Right cardiac atrium (tissue), 5 donors: Measurements from ENCODE around the gene FAM222A. TPM values are rescaled to one million over a fixed set of nuclear protein-coding genes. Genes with fewer than 3 reads are reported as not detected.

Source experiments
- ATAC-seq, 2 donors: fragments of 200-7000 bp; cut with Tn5 transposase; one replicate each; pipeline versions ENCODE4 v1.8.0 to v1.9.1; 2020; ENCODE audit warnings: moderate library complexity in 2 of 2, mild to moderate bottlenecking in 1 of 2
- DNase-seq, 3 donors: peaks; one replicate each; pipeline ENCODE4 v3.0.0-alpha.2; 2020
- H3K27ac ChIP-seq: one replicate; pipeline ENCODE4 v1.5.1; 2013; ENCODE audit warnings: mild to moderate bottlenecking, low read length, control low read depth, moderate library complexity
- H3K27me3 ChIP-seq: one replicate; pipeline ENCODE4 v1.6.1; 2013; ENCODE audit not compliant: control insufficient read depth, insufficient read depth
- H3K4me1 ChIP-seq: one replicate; pipeline ENCODE4 v1.6.1; 2013; ENCODE audit warnings: low read length; ENCODE audit not compliant: control insufficient read depth, insufficient read depth
- H3K4me3 ChIP-seq: one replicate; pipeline ENCODE4 v1.5.1; 2013; ENCODE audit warnings: low read length, control low read depth
- H3K9me3 ChIP-seq: one replicate; pipeline ENCODE4 v1.6.1; 2013; ENCODE audit warnings: low read length; ENCODE audit not compliant: control insufficient read depth
- whole genome bisulfite sequencing: extraction: QIAGEN DNeasy Blood & Tissue Kit; methylation state at CpG from one replicate; pipeline ENCODE4 v1.1.7; 2013; 5-methylcytosine and 5-hydroxymethylcytosine counted together
- intact Hi-C, 4 donors: fragments of 100-400 bp; cut with DNase I; formaldehyde crosslinking; loops; one replicate each; pipeline versions ENCODE4 v1.11.0 to v1.14.0; 2022 to 2023
- polyA plus RNA-seq: library from polyadenylated mRNA; stranded (reverse); fragments of 200-250 nt; gene quantifications from one replicate; pipeline ENCODE4 v1.2.3, GENCODE V29; 2013
- total RNA-seq, 4 donors: library from RNA; stranded (reverse); fragmentation: NEBNext Ultra II Directional; extraction: Animal tissue kit (Norgen Biotek cat#: 25700); gene quantifications; one replicate each; pipeline ENCODE4 v1.2.1, GENCODE V29; 2021
- donor health status: healthy with polysubstance abuse.
- donor health status: DM: no; HTN: yes; CAD: no.
- donor health status: DM: no; HTN: no; CAD: no.
- donor health status: DM: no; HTN: yes; CAD: no; lungs with severe emphysema.
- donor health status: DM: yes; HTN: yes; CAD: no.

Gene FAM222A
- total and polyA plus RNA-seq, 5 donors: 9.3 to 16.4 (median 10.6) TPM

DNA sequence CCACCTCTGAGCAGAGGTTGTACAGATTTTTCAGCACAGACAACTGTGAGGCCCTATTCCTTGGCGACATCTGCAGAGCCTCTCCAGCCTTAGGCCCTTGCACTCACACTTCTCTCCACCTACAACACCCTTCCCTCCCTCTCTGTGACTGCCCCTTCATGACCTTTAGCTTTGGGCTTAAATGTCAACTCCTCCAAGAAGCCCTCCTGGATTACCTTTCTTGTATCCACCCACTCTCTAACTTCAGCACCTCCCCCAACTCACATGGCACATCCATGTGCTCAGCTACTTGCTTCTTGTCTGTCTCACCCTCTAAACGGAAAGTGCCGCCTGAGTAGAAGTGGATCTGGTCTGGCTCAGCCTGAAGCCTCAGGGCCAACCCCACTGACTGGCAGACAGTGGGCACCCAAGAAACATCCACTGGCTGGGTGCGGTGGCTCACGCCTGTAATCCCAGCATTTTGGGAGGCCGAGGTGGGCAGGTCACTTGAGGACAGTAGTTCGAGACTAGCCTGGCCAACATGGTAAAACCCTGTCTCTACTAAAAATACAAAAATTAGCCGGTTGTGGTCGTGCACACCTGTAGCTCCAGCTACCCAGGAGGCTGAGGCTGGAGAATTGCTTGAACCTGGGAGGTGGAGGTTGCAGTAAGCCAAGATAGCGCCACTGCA is 97.5 kb downstream of the FAM222A start:
- intact Hi-C loops: no loop called here
- 88% methylated on average over 10 of the region's 10 CpGs for WGBS
- no peaks in the 10 kb centered on the region for H3K27me3 ChIP-seq
- no peak overlapping the region for H3K4me3 ChIP-seq
- ATAC-seq (no peak), DNase-seq (no peak)
- H3K4me1 ChIP-seq: no peaks in the 10 kb centered on the region
- no peaks in the 10 kb centered on the region for H3K9me3 ChIP-seq
- no peak overlapping the region for H3K27ac ChIP-seq

DNA sequence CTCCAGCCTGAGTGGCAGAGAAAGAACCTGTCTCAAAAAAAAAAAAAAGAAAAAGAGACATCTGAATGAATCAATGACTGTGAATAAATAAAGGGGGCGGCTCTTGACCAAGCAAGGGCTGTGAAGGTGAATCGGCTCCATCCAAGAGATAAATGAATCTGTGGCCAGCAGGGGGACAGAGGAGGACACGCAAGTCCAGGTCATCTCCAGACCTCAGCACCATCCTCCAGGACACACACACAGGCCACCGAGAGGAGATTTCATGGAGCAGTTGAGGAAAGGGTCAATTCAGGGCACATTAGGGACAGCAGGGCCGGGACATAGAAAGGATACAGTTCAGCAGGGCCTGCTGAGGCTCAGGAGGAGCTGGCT is 98.0 kb downstream of the FAM222A start:
- H3K4me3 ChIP-seq: no peak overlapping the region
- no peak for DNase-seq
- no peaks in the 10 kb centered on the region for H3K27me3 ChIP-seq
- H3K9me3 ChIP-seq: no peaks in the 10 kb centered on the region
- intact Hi-C loops: no loop called here
- H3K27ac ChIP-seq: no peak overlapping the region
- WGBS: 67% methylated on average over 5 of the region's 5 CpGs
- H3K4me1 ChIP-seq: no peaks in the 10 kb centered on the region
- no peak for ATAC-seq

DNA sequence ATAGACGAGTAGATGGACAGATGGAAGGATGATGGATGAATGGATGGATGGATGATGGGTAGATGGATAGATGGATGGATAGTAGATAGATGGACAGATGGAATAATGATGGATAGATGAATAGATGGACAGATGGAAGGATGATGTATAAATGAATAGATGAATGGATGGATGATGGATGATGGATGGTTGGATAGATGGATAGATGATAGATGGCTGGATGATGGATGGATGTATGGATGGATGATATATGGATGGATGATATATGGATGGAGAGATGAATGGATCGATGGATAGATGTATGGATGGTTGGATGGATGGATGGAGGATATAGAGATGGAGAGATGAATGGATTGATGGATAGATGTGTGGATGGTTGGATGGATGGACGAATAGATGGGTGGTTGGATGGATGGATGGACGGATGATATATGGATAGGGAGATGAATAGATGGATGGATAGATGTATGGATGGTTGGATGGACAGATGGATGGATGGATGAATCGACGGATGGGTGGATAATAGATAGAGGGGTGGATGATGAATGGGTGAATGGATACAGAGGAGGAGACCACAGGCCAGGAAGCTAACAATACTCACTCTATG is 100.3 kb downstream of the FAM222A start:
- intact Hi-C loops: no loop called here
- no peak for ATAC-seq
- Histone ChIP-seq H3K9me3 (no peaks in the 10 kb centered on the region), H3K4me3 (no peak overlapping the region), H3K27me3 (no peaks in the 10 kb centered on the region), H3K27ac (no peak overlapping the region), H3K4me1 (no peaks in the 10 kb centered on the region)
- DNase-seq: no peak
- 95% methylated on average over 6 of the region's 6 CpGs for WGBS

DNA sequence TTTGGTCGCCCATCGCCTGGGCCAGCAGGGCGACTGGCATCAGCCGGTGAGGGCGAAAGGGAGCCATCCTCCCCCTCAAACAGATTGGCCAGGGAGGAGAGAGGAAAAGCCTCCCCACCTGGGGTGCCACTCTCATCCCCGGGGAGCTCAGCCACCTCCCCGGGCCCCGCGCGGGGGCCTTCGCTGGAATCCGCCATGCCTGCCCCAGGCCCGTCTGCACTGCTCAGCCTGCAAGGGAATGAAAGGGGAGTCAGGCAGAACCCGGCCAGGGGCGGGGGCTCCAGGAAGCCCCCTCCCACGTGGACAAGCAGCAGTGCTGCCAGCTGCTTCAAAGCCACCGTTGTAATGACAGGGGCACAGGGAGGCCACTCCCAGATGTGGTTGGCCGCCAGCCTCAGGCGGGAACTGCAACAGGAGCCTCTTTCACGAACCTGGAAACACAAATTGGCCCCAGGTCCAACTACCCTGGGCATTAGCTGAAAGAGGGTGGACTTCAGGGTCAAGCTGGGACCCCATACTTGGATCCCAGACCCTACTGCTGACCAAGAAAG is 101.0 kb downstream of the FAM222A start:
- Histone ChIP-seq H3K27me3 (no peaks in the 10 kb centered on the region), H3K4me3 (no peak overlapping the region), H3K4me1 (no peaks in the 10 kb centered on the region), H3K9me3 (no peaks in the 10 kb centered on the region), H3K27ac (no peak overlapping the region)
- DNase-seq (no peak), ATAC-seq (no peak)
- WGBS: 76% methylated on average over 20 of the region's 20 CpGs
- intact Hi-C loops: no loop called here

DNA sequence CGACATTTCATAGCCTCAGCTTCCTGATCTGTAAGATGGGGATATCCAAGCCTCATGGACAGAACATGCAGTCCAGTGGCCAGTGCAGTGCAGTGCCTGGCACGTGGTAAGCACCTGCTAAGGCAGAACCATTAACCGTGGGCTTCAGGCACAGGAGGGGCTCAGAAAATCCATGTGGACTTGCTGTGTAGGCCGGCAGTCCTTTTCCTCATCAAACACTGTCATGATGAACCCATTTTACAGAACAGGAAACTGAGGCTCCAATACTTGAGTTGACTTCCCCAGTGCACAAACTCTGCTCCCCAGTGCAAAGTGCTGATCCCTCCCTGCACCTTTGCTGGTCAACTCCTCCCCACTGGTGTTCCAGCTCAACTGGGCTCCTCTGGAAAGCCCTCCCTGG is 101.6 kb downstream of the FAM222A start:
- no peaks in the 10 kb centered on the region for H3K4me1 ChIP-seq
- no peak overlapping the region for H3K27ac ChIP-seq
- ATAC-seq: no peak
- no peaks in the 10 kb centered on the region for H3K27me3 ChIP-seq
- no peak overlapping the region for H3K4me3 ChIP-seq
- intact Hi-C loops: no loop called here
- DNase-seq: no peak
- WGBS: 91% methylated on average over 4 of the region's 4 CpGs
- H3K9me3 ChIP-seq: no peaks in the 10 kb centered on the region

DNA sequence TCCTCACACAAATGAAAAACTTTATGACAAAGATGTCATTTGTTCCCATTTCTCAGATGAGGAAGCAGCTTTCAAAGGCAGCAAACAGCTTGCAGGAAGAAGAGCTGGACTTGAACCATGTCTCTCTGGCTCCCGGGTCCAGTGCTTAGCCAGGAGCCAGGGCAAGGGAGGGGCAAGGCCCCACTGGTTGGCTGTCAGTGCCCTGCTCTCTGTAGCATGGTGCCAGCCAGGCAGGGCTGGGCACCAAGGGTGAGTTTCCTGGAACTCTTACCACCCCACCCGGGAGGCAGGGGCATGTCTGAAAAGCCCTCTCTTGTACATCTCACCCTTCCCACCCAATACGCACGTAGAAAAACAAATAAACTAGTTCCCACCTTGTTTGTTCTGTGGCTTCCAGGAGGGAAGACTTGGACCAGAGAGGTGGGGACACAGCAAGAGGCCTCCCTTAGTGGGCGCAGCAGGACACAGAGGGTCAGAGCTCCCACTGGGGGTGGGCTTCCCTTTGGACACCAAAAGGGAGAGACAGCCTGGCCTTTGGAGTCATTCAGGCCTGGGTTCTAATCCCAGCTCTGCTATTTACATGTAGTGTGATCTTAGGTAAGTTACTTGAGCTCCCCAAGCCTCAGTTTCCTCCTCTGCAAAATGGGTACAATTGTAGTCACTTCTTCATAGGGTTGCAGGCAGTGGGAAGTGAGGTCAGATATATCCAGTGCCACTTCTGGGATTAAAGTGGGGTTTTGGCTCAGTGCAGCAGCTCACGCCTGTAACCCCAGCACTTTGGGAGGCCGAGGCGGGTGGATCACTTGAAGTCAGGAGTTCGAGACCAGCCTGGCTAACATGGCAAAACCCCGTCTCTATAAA is 102.4 kb downstream of the FAM222A start:
- H3K27ac ChIP-seq: no peak overlapping the region
- WGBS: 79% methylated on average over 10 of the region's 10 CpGs
- H3K4me3 ChIP-seq: no peak overlapping the region
- intact Hi-C loops: no loop called here
- ATAC-seq (no peak), DNase-seq (no peak)
- H3K9me3 ChIP-seq: no peaks in the 10 kb centered on the region
- no peaks in the 10 kb centered on the region for H3K27me3 ChIP-seq
- H3K4me1 ChIP-seq: no peaks in the 10 kb centered on the region

DNA sequence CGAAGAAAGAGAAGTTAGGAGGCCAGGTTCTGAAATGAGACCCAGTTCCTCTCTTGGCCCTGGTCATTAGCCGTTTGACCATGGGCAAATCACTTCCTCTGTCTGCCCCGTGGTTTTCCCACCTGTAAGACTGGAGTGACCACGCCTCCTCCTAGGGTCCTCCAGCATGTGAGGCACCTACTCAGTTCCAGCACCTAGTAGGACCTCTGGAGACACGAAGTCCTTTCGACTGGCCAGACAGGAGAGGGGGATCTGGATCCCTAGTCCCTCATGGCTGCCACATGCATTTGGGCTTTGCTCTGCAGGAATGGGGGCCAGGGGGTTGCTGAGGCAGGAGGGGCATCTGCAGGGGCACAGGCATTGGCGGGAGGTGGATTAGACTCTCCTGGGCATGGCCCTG is 103.2 kb downstream of the FAM222A start:
- DNase-seq (no peak), ATAC-seq (no peak)
- Histone ChIP-seq H3K27ac (no peak overlapping the region), H3K4me1 (no peaks in the 10 kb centered on the region), H3K4me3 (no peak overlapping the region), H3K9me3 (no peaks in the 10 kb centered on the region), H3K27me3 (no peaks in the 10 kb centered on the region)
- intact Hi-C loops: no loop called here
- WGBS: 82% methylated on average over 7 of the region's 7 CpGs

DNA sequence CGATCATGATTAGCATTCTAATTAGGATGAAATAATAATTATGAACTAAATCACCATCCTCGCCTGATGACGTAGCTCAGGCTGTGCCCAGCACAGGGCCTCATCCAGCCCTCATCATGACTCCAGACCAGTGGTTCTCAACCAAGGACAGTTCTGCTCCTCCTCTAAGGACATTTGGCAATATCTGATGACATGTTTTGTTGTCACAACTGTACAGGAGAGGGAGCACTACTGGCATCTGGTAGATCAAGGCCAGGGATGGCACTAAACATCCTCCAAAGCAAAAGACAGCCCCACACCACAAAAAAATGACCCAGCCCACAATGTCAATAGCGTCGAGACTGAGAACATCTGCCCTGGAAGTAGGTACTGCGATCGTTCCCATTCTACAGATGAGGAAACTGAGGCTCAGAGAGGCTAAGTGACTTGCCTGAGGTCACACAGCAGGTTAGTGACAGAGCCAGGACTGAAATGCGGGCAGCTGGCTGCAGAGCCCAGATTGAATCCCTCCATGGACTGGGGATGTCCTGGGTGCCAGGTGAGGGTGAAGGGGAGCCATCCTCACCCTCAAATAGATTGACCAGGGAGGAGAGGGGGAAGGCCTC is 104.1 kb downstream of the FAM222A start:
- Histone ChIP-seq H3K27ac (no peak overlapping the region), H3K4me1 (no peaks in the 10 kb centered on the region), H3K9me3 (no peaks in the 10 kb centered on the region), H3K27me3 (no peaks in the 10 kb centered on the region), H3K4me3 (no peak overlapping the region)
- ATAC-seq (no peak), DNase-seq (no peak)
- intact Hi-C loops: no loop called here
- 94% methylated on average over 8 of the region's 8 CpGs for WGBS

DNA sequence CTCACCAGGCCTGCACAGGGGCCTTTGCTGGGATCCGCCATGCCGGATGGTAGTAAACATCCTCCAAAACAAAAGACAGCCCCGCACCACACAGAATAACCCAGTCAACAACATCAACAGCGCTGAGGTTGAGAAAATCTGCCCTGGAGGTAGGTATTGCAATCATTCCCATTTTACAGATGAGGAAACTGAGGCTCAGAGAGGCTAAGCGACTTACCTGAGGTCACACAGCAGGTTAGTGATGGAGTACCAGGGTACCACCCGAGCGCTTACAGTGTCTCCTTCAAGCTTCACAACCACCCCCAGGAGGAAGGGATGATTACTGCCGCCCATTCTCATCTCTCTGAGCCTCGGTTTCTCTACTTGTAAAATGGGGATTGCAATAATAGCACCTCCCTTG is 104.6 kb downstream of the FAM222A start:
- Histone ChIP-seq H3K9me3 (no peaks in the 10 kb centered on the region), H3K27me3 (no peaks in the 10 kb centered on the region), H3K27ac (no peak overlapping the region), H3K4me3 (no peak overlapping the region), H3K4me1 (no peaks in the 10 kb centered on the region)
- no peak for ATAC-seq
- DNase-seq: no peak
- intact Hi-C loops: no loop called here
- WGBS: 90% methylated on average over 9 of the region's 9 CpGs

DNA sequence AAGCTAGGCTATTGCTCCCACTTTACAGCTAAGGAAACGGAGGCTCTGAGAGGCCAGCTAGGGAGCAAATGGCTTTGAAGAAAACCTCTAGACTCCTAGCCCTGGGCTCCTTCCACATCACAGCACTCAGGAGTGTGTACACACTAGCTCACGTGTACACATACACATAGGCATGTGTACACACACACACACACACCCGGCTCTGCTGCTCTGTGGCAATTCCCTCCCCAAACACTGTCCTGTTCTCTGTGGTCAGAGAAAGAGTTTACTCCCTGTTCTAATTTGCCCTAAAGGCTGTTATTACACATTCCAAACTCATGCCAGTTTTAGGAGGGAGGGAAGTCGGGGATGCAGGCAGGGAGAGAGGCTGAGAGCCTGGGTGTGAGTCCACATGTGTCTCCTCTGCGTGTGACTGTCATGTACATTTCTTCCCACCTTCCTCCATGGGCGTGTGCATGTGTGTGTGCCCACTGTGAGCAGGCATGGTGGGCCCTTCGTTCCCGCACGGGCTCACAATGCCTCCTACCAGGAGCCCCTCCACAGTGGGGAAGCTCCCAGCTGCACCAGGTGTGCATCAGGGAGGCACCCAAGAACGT is 105.4 kb downstream of the FAM222A start:
- Histone ChIP-seq H3K27ac (no peak overlapping the region), H3K4me1 (no peaks in the 10 kb centered on the region), H3K4me3 (no peak overlapping the region), H3K27me3 (no peaks in the 10 kb centered on the region), H3K9me3 (no peaks in the 10 kb centered on the region)
- WGBS: 57% methylated on average over 10 of the region's 10 CpGs
- DNase-seq (no peak), ATAC-seq (no peak)
- intact Hi-C loops: no loop called here
